RWPE2 (cell line): ENCODE measurements around the gene MOB3C.

Source experiments
- ATAC-seq: fragments of 200-7000 bp; cut with Tn5 transposase; 3 replicates; pipeline ENCODE4 v1.9.1; 2021; ENCODE audit warnings: low read depth
- DNase-seq: peaks from one replicate; pipeline ENCODE4 v3.0.0-alpha.2; 2020; ENCODE audit warnings: low spot score
- H3K27ac ChIP-seq: fragments of 450-650 bp; 2 replicates; pipeline ENCODE4 v1.5.1; 2017; ENCODE audit warnings: mild to moderate bottlenecking; ENCODE audit not compliant: poor library complexity, severe bottlenecking
- H3K27me3 ChIP-seq: fragments of 250-450 bp; sonication (Bioruptor Pico); 2 replicates; pipeline ENCODE4 v1.5.1; 2021; ENCODE audit warnings: mild to moderate bottlenecking, moderate library complexity; ENCODE audit not compliant: insufficient read depth, poor library complexity, severe bottlenecking
- H3K36me3 ChIP-seq: fragments of 250-450 bp; sonication (Bioruptor Pico); 2 replicates; pipeline ENCODE4 v1.5.1; 2020; ENCODE audit warnings: low read depth, mild to moderate bottlenecking, moderate library complexity
- H3K4me1 ChIP-seq: fragments of 250-450 bp; sonication (Bioruptor Pico); 2 replicates; pipeline ENCODE4 v1.5.1; 2021; ENCODE audit warnings: mild to moderate bottlenecking, moderate library complexity; ENCODE audit not compliant: insufficient read depth, poor library complexity, severe bottlenecking
- H3K4me3 ChIP-seq: fragments of 250-450 bp; sonication (Bioruptor Pico); 2 replicates; pipeline ENCODE4 v1.5.1; 2021; ENCODE audit warnings: mild to moderate bottlenecking, moderate library complexity; ENCODE audit not compliant: severe bottlenecking
- H3K9me3 ChIP-seq: fragments of 250-450 bp; sonication (Bioruptor Pico); 2 replicates; pipeline ENCODE4 v1.5.1; 2021; ENCODE audit warnings: mild to moderate bottlenecking, moderate library complexity; ENCODE audit not compliant: severe bottlenecking
- TF ChIP-seq, protein P1 (sequence below): fragments of 450-650 bp; IDR thresholded peaks from one replicate; pipeline ENCODE4 v1.5.1; 2017; ENCODE audit warnings: mild to moderate bottlenecking, moderate library complexity; ENCODE audit not compliant: poor library complexity, severe bottlenecking

MOB3C gene

DNA sequence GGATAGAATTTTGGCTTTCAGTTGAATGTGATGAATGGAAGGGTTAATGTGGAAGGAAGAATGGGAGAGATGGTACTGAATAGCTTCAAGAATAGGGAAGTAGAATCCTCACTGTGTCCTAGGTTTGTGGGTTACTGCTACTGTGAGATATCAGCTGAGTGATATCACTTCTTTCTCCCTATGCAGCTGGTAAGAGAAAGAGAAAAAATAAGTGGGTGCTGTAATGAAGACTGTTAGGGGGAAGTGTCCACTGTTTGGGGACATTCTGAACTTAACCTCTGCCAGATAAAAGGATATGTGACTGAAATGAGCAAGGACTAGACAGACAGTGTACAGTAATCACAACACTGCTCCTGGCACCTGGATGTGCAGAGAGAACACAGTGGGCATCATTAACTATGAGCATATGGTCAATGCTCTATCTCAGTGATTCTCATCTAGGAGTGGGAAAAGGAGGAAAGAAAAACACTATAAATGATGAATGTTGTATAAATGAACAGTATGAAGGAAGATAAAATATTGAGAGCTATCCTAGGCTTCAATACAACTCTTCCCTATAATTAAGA, 25.6 kb upstream of the MOB3C start:
- Histone ChIP-seq H3K36me3 (peaks cover 27% of the 10 kb centered on the region), H3K27ac (no peak overlapping the region), H3K4me1 (peaks cover 13% of the 10 kb centered on the region), H3K4me3 (no peak overlapping the region), H3K9me3 (no peaks in the 10 kb centered on the region), H3K27me3 (no peaks in the 10 kb centered on the region)
- DNase-seq = no peak
- TF ChIP-seq, protein P1, sequence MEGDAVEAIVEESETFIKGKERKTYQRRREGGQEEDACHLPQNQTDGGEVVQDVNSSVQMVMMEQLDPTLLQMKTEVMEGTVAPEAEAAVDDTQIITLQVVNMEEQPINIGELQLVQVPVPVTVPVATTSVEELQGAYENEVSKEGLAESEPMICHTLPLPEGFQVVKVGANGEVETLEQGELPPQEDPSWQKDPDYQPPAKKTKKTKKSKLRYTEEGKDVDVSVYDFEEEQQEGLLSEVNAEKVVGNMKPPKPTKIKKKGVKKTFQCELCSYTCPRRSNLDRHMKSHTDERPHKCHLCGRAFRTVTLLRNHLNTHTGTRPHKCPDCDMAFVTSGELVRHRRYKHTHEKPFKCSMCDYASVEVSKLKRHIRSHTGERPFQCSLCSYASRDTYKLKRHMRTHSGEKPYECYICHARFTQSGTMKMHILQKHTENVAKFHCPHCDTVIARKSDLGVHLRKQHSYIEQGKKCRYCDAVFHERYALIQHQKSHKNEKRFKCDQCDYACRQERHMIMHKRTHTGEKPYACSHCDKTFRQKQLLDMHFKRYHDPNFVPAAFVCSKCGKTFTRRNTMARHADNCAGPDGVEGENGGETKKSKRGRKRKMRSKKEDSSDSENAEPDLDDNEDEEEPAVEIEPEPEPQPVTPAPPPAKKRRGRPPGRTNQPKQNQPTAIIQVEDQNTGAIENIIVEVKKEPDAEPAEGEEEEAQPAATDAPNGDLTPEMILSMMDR = no peak
- no peak for ATAC-seq

DNA sequence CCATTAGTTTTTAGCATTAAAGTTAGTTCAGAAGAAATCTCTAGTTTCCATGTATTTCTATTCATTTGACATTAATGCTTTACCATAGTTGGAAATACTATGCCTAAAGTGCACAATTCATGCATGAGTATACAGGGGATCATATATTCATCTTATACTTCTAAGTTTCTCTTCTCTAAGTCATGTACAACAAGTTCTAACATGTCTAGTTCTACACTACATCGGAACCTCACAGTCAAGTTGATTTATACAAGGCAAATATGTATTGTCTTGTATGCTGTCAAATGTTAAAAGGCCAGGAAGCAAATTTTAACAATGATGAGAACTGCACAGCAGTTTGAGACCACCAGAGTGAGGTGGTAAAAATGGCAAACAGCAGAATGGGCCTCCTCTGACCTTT, 22.9 kb upstream of the MOB3C start:
- TF ChIP-seq, protein P1 = no peak
- H3K27me3 ChIP-seq = no peaks in the 10 kb centered on the region
- no peak for DNase-seq
- H3K27ac ChIP-seq = no peak overlapping the region
- peaks cover 42% of the 10 kb centered on the region for H3K36me3 ChIP-seq
- ATAC-seq = peak; percentile 65
- H3K4me3 ChIP-seq = no peak overlapping the region
- H3K4me1 ChIP-seq = peaks cover 13% of the 10 kb centered on the region
- H3K9me3 ChIP-seq = no peaks in the 10 kb centered on the region

DNA sequence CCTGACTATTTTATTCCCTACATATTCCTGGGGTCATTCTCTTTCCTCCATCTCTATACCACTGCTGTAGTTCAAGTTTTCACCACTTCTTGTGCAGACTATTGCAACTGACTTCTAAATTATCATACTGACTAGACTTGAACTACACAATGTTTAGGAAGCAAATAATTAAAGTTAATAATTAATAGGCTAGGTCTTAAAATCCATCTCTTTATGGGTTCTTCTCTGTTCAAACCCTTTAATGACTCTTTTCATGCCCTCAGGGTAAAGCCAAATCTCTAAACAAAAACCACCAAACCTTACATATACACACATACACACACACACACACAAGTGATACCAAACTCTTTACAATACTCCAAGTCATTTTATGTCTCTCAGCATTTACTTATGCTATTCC, 22.3 kb upstream of the MOB3C start:
- TF ChIP-seq, protein P1 = no peak
- ATAC-seq (no peak), DNase-seq (no peak)
- H3K4me1 ChIP-seq = peaks cover 13% of the 10 kb centered on the region
- H3K36me3 ChIP-seq = peaks cover 36% of the 10 kb centered on the region
- H3K27ac ChIP-seq = no peak overlapping the region
- H3K4me3 ChIP-seq = no peak overlapping the region
- H3K27me3 ChIP-seq = no peaks in the 10 kb centered on the region
- no peaks in the 10 kb centered on the region for H3K9me3 ChIP-seq

DNA sequence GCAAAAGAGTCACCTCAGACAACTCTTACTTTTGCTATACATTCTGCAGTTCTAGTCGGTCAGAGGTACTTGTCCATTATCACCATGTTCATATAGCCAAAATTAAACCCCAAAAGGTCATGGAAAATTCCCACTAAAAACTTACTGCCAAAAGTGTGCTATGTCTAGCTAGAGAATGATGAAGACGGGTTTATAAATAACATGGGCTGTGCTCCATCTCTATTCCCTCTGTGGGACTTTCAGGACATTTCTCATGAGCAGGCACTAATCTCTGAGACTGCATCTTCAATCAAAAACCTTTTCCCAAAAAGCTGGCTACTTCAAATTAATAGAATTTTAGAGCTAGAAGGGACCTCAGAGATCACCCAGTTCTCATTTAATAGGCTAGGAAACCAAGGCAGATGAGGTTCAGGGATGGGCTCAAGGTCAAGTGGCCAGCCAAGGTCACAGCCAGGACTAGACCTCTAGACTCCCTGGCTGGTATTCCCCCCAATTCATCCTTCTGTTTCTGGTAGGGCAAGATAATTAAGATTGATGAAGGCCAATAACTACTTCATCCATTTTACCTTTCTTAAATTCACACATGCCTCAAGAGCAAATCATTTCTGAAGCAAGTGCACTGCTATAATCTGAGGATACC, 21.0 kb upstream of the MOB3C start:
- H3K9me3 ChIP-seq = no peaks in the 10 kb centered on the region
- H3K4me1 ChIP-seq = peaks cover 9% of the 10 kb centered on the region
- no peak overlapping the region for H3K27ac ChIP-seq
- no peak overlapping the region for H3K4me3 ChIP-seq
- DNase-seq (no peak), ATAC-seq (no peak)
- H3K36me3 ChIP-seq = peaks cover 43% of the 10 kb centered on the region
- TF ChIP-seq, protein P1 = no peak
- H3K27me3 ChIP-seq = no peaks in the 10 kb centered on the region

DNA sequence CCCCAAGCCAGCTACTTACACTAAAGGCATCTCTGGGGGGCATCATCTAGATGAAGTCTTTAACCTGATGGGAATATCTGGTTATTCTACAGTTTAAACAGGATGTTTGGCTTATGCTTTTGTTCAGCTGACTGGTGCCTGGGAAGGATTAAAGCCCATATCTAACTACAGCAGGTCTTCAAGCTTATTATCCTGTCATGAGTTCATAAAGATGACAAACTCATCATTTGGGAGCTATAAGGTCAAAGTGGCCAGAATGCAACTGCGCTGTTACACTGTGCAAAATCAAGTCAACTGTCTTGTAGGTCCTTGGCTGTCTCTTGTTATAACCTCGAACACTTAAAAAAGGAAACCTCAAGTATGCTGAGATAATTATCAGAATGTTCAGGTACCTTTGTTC, 18.6 kb upstream of the MOB3C start:
- Histone ChIP-seq H3K36me3 (peaks cover 37% of the 10 kb centered on the region), H3K27me3 (no peaks in the 10 kb centered on the region), H3K27ac (no peak overlapping the region), H3K4me1 (peaks cover 9% of the 10 kb centered on the region), H3K4me3 (no peak overlapping the region), H3K9me3 (no peaks in the 10 kb centered on the region)
- DNase-seq (no peak), ATAC-seq (no peak)
- TF ChIP-seq, protein P1 = no peak
